SK-N-DZ (cell line): Measurements from ENCODE around the gene DGKD.
A peak's percentile ranks its signal among the peaks of the same experiment; 100 is the strongest.

Experiments
- DNase-seq: peaks from one replicate; pipeline ENCODE4 v3.0.0-alpha.2; 2015; ENCODE audit warnings: low spot score

DGKD gene

GRCh38 chr2:233443511-233444183 is 89.4 kb downstream of the DGKD start:
- DNase-seq, result peak; percentile 50

- no peak for DNase-seq
Measured at GRCh38 chr2:233444501-233444900, 90.2 kb downstream of the DGKD start.

- DNase-seq, result no peak
Measured at GRCh38 chr2:233445152-233445830, 91.0 kb downstream of the DGKD start.

GRCh38 chr2:233446121-233446520 is 91.8 kb downstream of the DGKD start:
- no peak for DNase-seq

- DNase-seq, result no peak
Measured at GRCh38 chr2:233446606-233447305, 92.5 kb downstream of the DGKD start.

GRCh38 chr2:233447506-233448219 is 93.4 kb downstream of the DGKD start:
- DNase-seq, result no peak

GRCh38 chr2:233448220-233448559 is 93.9 kb downstream of the DGKD start:
- DNase-seq, result peak; percentile 7

GRCh38 chr2:233448575-233448974 is 94.3 kb downstream of the DGKD start:
- DNase-seq, result no peak

GRCh38 chr2:233449081-233449901 is 95.0 kb downstream of the DGKD start:
- DNase-seq, result no peak

- DNase-seq, result no peak
Measured at GRCh38 chr2:233449921-233450863, 95.9 kb downstream of the DGKD start.

GRCh38 chr2:233450864-233451575 is 96.7 kb downstream of the DGKD start:
- no peak for DNase-seq

- no peak for DNase-seq
Measured at GRCh38 chr2:233451950-233452349, 97.7 kb downstream of the DGKD start.

- no peak for DNase-seq
Measured at GRCh38 chr2:233453111-233453915, 99.0 kb downstream of the DGKD start.

- DNase-seq, result no peak
Measured at GRCh38 chr2:233453916-233454315, 99.6 kb downstream of the DGKD start.

- DNase-seq, result no peak
Measured at GRCh38 chr2:233455006-233455405, 100.7 kb downstream of the DGKD start.

GRCh38 chr2:233455491-233455890 is 101.2 kb downstream of the DGKD start:
- no peak for DNase-seq

- DNase-seq, result no peak
Measured at GRCh38 chr2:233456111-233456510, 101.8 kb downstream of the DGKD start.

- DNase-seq, result no peak
Measured at GRCh38 chr2:233456934-233457333, 102.6 kb downstream of the DGKD start.

- no peak for DNase-seq
Measured at GRCh38 chr2:233457356-233457755, 103.1 kb downstream of the DGKD start.
